ENCODE measurements around the gene LIMD2.

- no peak for TF ChIP-seq CTCF (IDR thresholded peaks at IDR 0.05)
- TF ChIP-seq POLR2A (IDR thresholded peaks at IDR 0.05) = no peak
Observed at GRCh38 chr17:63704259-63704576, 4.3 kb upstream of the LIMD2 start.

Measured in transverse colon (tissue), 3 donors.